Measurements from ENCODE around the gene CWC25. TPM values are rescaled to one million over a fixed set of nuclear protein-coding genes. Genes with fewer than 3 reads are reported as not detected.
A peak's percentile ranks its signal among the peaks of the same experiment; 100 is the strongest.

Gene CWC25
- polyA plus RNA-seq, 1 of the 3 experiments (the other 2 are of a cell fraction): 15.6 TPM

GRCh38 chr17:38798614-38799500 is 26.3 kb downstream of the CWC25 start (continued):
- TF ChIP-seq FOSL2 (IDR thresholded peaks at IDR 0.05; ENCODE audit: borderline replicate concordance, low read depth) (no peak), GATA2 (CRISPR knock-in tag; IDR thresholded peaks at IDR 0.05) (no peak), RXRA (IDR thresholded peaks at IDR 0.05; ENCODE audit: borderline replicate concordance, low read depth) (no peak), FOXM1 (IDR thresholded peaks at IDR 0.05; ENCODE audit: low read depth) (no peak), MXI1 (IDR thresholded peaks at IDR 0.05; ENCODE audit: low read depth, low read length) (peak; percentile 87), FOXJ3 (CRISPR knock-in tag; IDR thresholded peaks at IDR 0.05) (0 out of 2 replicates have a peak, but pooled peaks have one; percentile 58), RFX5 (IDR thresholded peaks at IDR 0.05; ENCODE audit: low read length) (no peak), CHD2 (IDR thresholded peaks at IDR 0.05; ENCODE audit: low read length, partially characterized antibody) (no peak), RAD21 (IDR thresholded peaks at IDR 0.05; ENCODE audit: low read length) (no peak), TCF12 (IDR thresholded peaks at IDR 0.05) (no peak), POLR2AphosphoS5 (IDR thresholded peaks at IDR 0.05; ENCODE audit: low read depth, low read length) (0 out of 2 replicates have a peak, but pooled peaks have one; percentile 33), RCOR1 (IDR thresholded peaks at IDR 0.05; ENCODE audit: low read length) (no peak), ELF1 (IDR thresholded peaks at IDR 0.05) (no peak), EZH2phosphoT487 (IDR thresholded peaks at IDR 0.05; ENCODE audit: borderline replicate concordance, low read depth) (no peak), IRF3 (IDR thresholded peaks at IDR 0.05; ENCODE audit: low read depth, low read length) (no peak), TAF1 (IDR thresholded peaks at IDR 0.05; ENCODE audit: borderline replicate concordance, low read depth, low read length) (no peak), JUND (IDR thresholded peaks at IDR 0.05) (no peak)
- TF ChIP-seq, protein P1, sequence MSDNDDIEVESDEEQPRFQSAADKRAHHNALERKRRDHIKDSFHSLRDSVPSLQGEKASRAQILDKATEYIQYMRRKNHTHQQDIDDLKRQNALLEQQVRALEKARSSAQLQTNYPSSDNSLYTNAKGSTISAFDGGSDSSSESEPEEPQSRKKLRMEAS (IDR thresholded peaks at IDR 0.05; ENCODE audit: low read depth): peak; percentile 68

DNA sequence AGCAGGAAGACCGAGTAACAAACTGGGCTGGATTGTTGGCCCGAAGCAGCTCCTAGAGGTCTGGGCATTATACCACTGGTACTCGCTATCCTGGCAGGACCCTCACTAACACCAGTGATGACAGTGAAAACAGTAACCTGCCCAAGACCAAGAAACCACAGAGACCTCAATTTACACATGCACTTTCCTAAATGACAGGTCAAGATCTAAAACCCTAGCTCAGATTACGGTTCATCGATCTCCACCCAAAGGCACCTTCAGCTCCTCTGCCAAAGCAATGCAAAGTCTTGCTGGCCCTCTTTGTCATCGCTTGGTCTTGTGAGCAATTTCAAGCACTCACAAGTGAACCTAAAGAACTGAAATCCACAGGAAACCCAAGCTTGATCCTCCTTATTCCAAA is 27.3 kb downstream of the CWC25 start:
- H3K79me2 ChIP-seq (ENCODE audit: insufficient read depth): peaks cover 64% of the 10 kb centered on the region
- peaks cover 25 to 43% of the 10 kb centered on the region in 2 experiments for H3K36me3 ChIP-seq (replicated peaks in 1 of 2; ENCODE audit: control insufficient read depth in 1 of 2, insufficient read depth in 2 of 2, low read length in 1 of 2)
- H3K4me1 ChIP-seq (ENCODE audit: control insufficient read depth in 1 of 2, insufficient read depth in 2 of 2, low read depth in 1 of 2, low read length in 1 of 2): peaks cover 6 to 19% of the 10 kb centered on the region in 2 experiments; a peak in 3 of 4 replicates
- no peaks in the 10 kb centered on the region for H3K9me3 ChIP-seq
- peak overlapping the region; percentile 98; the same call in 1 of the 2 replicates for H3K9ac ChIP-seq
- peak overlapping the region; percentile 86 for H3K4me2 ChIP-seq
- peaks cover 25% of the 10 kb centered on the region for H3F3A ChIP-seq (replicated peaks; ENCODE audit: insufficient read depth)
- CTCF ChIA-PET: interaction anchor here (0.8 to 2.0 kb wide), 5 partner anchors 35 to 377 kb away, joined by 3 to 7 read pairs (median 3); no protein-coding TSS in a partner anchor
- no peaks in the 10 kb centered on the region for H3K9me2 ChIP-seq
- no peak overlapping the region for H3K27ac ChIP-seq (ENCODE audit: low read depth in 2 of 2, low read length in 1 of 2)
- TF ChIP-seq ZBTB33 (IDR thresholded peaks at IDR 0.05; ENCODE audit: borderline replicate concordance, low read depth) (no peak), FOXM1 (IDR thresholded peaks at IDR 0.05; ENCODE audit: low read depth) (no peak), MXI1 (IDR thresholded peaks at IDR 0.05; ENCODE audit: low read depth, low read length) (no peak), YY1 (IDR thresholded peaks at IDR 0.05; ENCODE audit: low read depth) (no peak), NRF1 (IDR thresholded peaks at IDR 0.05; ENCODE audit: low read depth, low read length) (no peak), GABPA (IDR thresholded peaks at IDR 0.05; ENCODE audit: low read depth) (no peak; the same call in 1 of the 2 replicates), POLR2AphosphoS5 (IDR thresholded peaks at IDR 0.05; ENCODE audit: low read depth, low read length) (no peak), SMC3 (IDR thresholded peaks at IDR 0.05; ENCODE audit: low read depth, low read length) (no peak), RCOR1 (IDR thresholded peaks at IDR 0.05; ENCODE audit: low read length) (no peak), TEAD4 (IDR thresholded peaks at IDR 0.05; ENCODE audit: borderline replicate concordance, insufficient read depth) (no peak)
- TF ChIP-seq, protein P1 (IDR thresholded peaks at IDR 0.05; ENCODE audit: low read depth): no peak
- peak overlapping the region; percentile 83 to 85 for H3K4me3 ChIP-seq (ENCODE audit: low read depth in 2 of 2, low read length in 1 of 2)
- POLR2A ChIA-PET: interaction anchor here (1.2 kb wide), 1 partner anchor 56 kb away, joined by 4 read pairs; the partner anchor contains the start of gene RPL23
- no peak overlapping the region for H2AFZ ChIP-seq (ENCODE audit: low read depth)
- WGBS (ENCODE audit: low lambda C conversion rate): 92% methylated on average over 6 of the region's 6 CpGs
- H3K27me3 ChIP-seq (ENCODE audit: insufficient read depth): no peaks in the 10 kb centered on the region
- DNase-seq: no peak
- peaks cover 26% of the 10 kb centered on the region for H4K20me1 ChIP-seq (ENCODE audit: insufficient read depth)

All from SK-N-SH (cell line).